Mucosa of stomach (tissue), 1 donor: ENCODE results near the gene IL18BP.

Source experiments
- H3K27me3 ChIP-seq: one replicate; pipeline ENCODE4 v1.7.0; 2013; ENCODE audit warnings: mild to moderate bottlenecking, low read length; ENCODE audit not compliant: control insufficient read depth, insufficient read depth
- H3K36me3 ChIP-seq: one replicate; pipeline ENCODE4 v1.7.0; 2013; ENCODE audit warnings: low read length; ENCODE audit not compliant: control insufficient read depth, insufficient read depth
- H3K4me1 ChIP-seq: one replicate; pipeline ENCODE4 v1.7.0; 2013; ENCODE audit warnings: mild to moderate bottlenecking, low read length; ENCODE audit not compliant: control insufficient read depth, insufficient read depth
- H3K4me3 ChIP-seq: one replicate; pipeline ENCODE4 v1.7.0; 2013; ENCODE audit warnings: low read length
- H3K9ac ChIP-seq: one replicate; pipeline ENCODE4 v1.7.0; 2013; ENCODE audit warnings: mild to moderate bottlenecking, low read length, moderate library complexity
- H3K9me3 ChIP-seq: one replicate; pipeline ENCODE4 v1.7.0; 2013; ENCODE audit warnings: mild to moderate bottlenecking, low read length, moderate library complexity; ENCODE audit not compliant: control insufficient read depth
- donor health status: Pancreatic carcinoma.

IL18BP gene

GRCh38 chr11:71999362-71999761, 653 bp downstream of the IL18BP start:
- peaks cover 21% of the 10 kb centered on the region for H3K4me1 ChIP-seq
- H3K9ac ChIP-seq = peak overlapping the region; percentile 10
- H3K36me3 ChIP-seq = peaks cover 10% of the 10 kb centered on the region
- H3K27me3 ChIP-seq = no peaks in the 10 kb centered on the region
- H3K9me3 ChIP-seq = no peaks in the 10 kb centered on the region
- no peak overlapping the region for H3K4me3 ChIP-seq

DNA sequence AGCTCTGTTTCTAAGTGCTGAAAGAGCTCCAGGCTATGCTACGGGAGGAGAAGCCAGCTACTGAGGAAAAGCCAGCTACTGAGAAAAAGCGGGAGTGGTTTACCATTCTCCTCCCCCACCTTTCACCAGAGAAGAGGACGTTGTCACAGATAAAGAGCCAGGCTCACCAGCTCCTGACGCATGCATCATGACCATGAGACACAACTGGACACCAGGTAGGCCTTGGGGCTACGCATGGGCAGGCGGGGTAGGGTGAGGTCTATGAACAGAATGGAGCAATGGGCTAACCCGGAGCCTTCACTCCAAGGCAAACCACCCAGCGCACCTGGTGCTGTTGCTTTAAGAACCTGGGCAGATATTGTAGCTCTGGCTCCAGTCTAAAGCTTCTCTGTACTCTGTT, 1.1 kb downstream of the IL18BP start:
- H3K4me3 ChIP-seq = no peak overlapping the region
- H3K36me3 ChIP-seq = peaks cover 14% of the 10 kb centered on the region
- no peaks in the 10 kb centered on the region for H3K27me3 ChIP-seq
- H3K4me1 ChIP-seq = peaks cover 21% of the 10 kb centered on the region
- peak overlapping the region; percentile 10 for H3K9ac ChIP-seq
- H3K9me3 ChIP-seq = no peaks in the 10 kb centered on the region

DNA sequence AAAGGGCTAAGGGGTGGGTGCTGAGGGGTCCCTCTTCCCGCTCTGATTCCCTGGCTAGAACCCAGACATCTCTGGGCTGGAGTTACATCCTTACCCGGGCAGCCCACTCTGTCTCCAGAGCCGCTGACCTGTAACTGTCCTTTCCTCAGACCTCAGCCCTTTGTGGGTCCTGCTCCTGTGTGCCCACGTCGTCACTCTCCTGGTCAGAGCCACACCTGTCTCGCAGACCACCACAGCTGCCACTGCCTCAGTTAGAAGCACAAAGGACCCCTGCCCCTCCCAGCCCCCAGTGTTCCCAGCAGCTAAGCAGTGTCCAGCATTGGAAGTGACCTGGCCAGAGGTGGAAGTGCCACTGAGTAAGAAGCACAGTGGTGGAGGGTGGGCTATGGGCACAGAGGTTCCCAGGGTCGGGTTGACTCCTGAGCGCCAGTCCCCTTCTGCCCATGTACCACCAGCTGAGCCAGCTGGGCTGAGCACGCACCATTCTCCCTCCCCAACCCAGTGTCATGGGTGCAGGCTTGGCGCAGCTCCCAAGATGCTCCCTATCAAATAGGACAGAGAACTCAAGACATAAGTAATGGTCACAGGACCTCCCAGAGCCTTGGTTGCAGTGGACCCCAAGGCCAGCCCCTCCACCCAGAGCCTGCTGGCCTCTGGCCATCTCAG, 1.6 kb downstream of the IL18BP start:
- Histone ChIP-seq H3K4me1 (peaks cover 21% of the 10 kb centered on the region), H3K4me3 (no peak overlapping the region), H3K36me3 (peaks cover 19% of the 10 kb centered on the region)

GRCh38 chr11:72001285-72001684, 2.6 kb downstream of the IL18BP start:
- Histone ChIP-seq H3K9ac (no peak overlapping the region), H3K27me3 (no peaks in the 10 kb centered on the region), H3K9me3 (no peaks in the 10 kb centered on the region), H3K4me1 (peaks cover 21% of the 10 kb centered on the region), H3K4me3 (no peak overlapping the region), H3K36me3 (peaks cover 22% of the 10 kb centered on the region)

More for the DNA sequence above, 1.6 kb downstream of the IL18BP start:
- Histone ChIP-seq H3K27me3 (no peaks in the 10 kb centered on the region), H3K9ac (no peak overlapping the region), H3K9me3 (no peaks in the 10 kb centered on the region)

- H3K9me3 ChIP-seq = no peaks in the 10 kb centered on the region
- peaks cover 30% of the 10 kb centered on the region for H3K36me3 ChIP-seq
- H3K4me1 ChIP-seq = peaks cover 21% of the 10 kb centered on the region
- H3K9ac ChIP-seq = no peak overlapping the region
- H3K4me3 ChIP-seq = no peak overlapping the region
- no peaks in the 10 kb centered on the region for H3K27me3 ChIP-seq
Measured at GRCh38 chr11:72001834-72002591, 3.3 kb downstream of the IL18BP start.

DNA sequence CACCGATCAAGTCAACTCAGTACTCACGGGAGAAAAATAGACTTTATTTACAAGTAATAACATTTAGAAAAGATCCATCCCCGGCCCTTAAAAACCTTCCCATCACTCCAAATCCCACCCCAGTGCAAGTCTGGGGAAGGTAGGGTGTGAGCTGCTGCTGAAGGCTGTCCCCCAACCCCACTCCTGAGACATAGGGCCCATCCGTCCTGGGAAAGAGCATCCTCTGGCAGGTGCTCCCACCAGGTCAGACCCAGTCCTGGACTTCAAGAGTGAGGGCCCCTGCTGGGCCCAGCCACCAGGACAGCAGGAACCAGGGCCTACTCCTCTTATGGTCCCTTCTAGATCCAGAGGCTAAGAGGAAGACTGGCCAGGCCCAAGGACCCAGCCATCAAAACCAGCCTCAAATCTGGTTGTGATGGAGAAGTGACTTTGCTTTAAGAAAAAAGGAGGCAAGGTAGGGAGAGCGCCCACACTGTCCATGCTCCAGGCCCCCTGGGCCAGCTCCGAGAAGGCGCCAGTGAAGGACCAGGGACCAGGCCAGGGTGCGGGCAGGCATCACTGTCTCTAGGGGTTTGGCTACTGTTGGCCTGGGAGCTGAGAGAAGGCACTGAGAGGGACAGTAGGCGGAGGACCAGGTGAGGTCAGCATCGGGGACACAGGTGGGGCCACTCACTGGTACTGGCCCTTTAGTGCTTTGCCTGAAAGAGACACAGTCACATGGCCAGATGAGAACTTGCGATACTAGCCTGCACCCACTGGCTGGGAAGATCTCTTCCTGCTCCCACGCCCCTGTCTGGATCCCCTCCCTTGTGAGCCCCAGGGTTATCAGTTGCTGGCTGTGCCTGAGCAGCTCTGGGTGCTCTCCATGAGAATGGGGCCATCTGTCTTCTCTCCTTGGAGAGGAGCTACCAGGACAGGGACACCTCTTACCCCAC, 4.4 kb downstream of the IL18BP start:
- H3K9ac ChIP-seq = no peak overlapping the region
- peaks cover 38% of the 10 kb centered on the region for H3K36me3 ChIP-seq
- peaks cover 21% of the 10 kb centered on the region for H3K4me1 ChIP-seq
- H3K9me3 ChIP-seq = no peaks in the 10 kb centered on the region
- no peaks in the 10 kb centered on the region for H3K27me3 ChIP-seq
- no peak overlapping the region for H3K4me3 ChIP-seq

GRCh38 chr11:72003776-72004171, 5.1 kb downstream of the IL18BP start:
- Histone ChIP-seq H3K9me3 (no peaks in the 10 kb centered on the region), H3K27me3 (no peaks in the 10 kb centered on the region), H3K9ac (no peak overlapping the region), H3K4me3 (no peak overlapping the region), H3K4me1 (peaks cover 15% of the 10 kb centered on the region), H3K36me3 (peaks cover 44% of the 10 kb centered on the region)

DNA sequence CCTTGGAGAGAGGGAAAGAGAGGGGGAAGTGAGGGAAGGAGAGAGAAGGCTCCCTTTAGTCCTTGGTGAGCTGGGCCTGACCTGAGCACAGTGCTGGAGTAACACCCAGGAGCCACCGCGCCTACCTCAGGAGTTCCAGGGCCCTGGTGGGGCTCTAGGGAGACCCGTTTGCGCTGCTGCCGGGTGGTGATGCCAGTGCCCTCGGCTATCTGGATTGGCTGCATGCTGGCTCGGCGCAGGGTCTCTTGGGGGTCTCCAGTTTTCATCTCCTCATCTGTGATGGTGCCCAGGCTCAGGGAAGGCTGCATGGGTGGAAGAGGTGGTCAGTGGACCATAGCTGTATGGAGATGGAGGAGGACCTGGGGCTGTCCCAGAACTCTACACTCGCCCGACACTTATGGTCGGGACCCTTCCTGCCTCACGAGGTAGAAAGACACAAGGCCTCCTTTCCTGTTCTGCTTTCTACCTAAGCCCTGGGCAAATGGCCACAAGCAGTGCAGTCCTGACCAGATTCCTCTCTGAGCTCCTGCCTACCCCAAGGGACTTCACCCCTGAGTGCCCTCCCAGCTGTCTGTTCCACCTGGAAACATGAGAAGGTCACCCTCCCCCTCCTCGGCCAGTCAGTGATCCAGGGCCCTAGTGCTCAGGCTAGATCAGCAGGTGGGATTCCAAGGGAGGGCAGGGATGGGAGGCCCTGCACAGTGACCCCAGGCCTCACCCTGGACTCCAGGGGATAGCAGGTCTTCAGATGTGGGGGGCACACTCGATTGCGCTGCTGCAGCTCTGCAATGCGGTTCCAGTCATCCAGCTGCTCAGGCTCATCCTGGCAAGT, 6.0 kb downstream of the IL18BP start:
- H3K9me3 ChIP-seq = no peaks in the 10 kb centered on the region
- no peak overlapping the region for H3K4me3 ChIP-seq
- H3K27me3 ChIP-seq = no peaks in the 10 kb centered on the region
- H3K4me1 ChIP-seq = peaks cover 6% of the 10 kb centered on the region
- peaks cover 45% of the 10 kb centered on the region for H3K36me3 ChIP-seq
- no peak overlapping the region for H3K9ac ChIP-seq

- Histone ChIP-seq H3K36me3 (peaks cover 54% of the 10 kb centered on the region), H3K27me3 (no peaks in the 10 kb centered on the region), H3K9ac (no peak overlapping the region), H3K9me3 (no peaks in the 10 kb centered on the region), H3K4me3 (no peak overlapping the region), H3K4me1 (no peaks in the 10 kb centered on the region)
Measured at GRCh38 chr11:72005347-72006260, 6.9 kb downstream of the IL18BP start.

DNA sequence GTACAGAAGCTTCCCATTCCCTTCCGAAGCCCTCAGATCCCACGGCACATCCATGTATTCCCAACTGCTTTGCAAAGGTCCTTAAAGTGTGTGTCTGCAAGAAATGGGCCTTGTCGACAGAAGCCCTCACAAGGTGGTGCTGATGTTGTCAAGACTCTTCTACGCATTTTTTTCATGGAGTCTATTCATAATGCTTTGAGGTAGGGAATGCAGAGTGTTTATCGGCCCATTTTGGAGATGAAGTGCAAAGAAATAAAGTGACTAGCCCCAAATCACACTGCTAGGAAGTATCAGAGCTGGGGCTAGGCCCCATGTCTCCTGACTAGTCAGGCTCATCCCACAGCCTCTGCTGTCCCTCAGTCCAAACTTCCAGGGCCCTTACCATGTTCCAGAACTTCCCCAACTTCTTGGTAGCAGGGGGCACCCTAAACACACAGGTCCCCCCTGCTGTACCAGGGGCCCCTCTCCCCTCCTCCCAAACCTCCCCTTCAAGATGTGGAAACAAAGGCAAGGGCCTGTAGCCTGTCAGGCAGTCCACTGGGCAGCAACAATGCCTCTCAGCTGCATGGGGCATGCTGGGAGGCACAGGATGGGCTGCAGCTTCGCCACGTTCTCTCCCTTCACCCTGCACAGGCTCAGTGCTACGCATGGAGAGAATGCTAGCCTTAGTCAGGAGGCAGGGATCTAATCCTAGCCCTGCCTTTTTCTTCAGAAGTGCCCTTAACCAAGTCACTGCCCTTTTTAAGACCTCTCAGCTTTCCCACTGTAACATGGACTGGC, 7.8 kb downstream of the IL18BP start:
- Histone ChIP-seq H3K4me1 (no peaks in the 10 kb centered on the region), H3K9me3 (no peaks in the 10 kb centered on the region), H3K4me3 (no peak overlapping the region), H3K36me3 (peaks cover 62% of the 10 kb centered on the region), H3K9ac (no peak overlapping the region), H3K27me3 (no peaks in the 10 kb centered on the region)
